DND-41 (cell line): Measurements from ENCODE around the gene SHFL.

ENCODE experiments used
- EZH2 ChIP-seq: IDR thresholded peaks from 3 replicates; pipeline ENCODE4 v1.6.1; 2012; ENCODE audit warnings: borderline replicate concordance, low read depth, mild to moderate bottlenecking, moderate library complexity, low read length, inconsistent platforms; ENCODE audit not compliant: severe bottlenecking
- TF ChIP-seq, protein P1 (sequence below): IDR thresholded peaks from 2 replicates; pipeline ENCODE4 v1.5.1; 2012; ENCODE audit warnings: borderline replicate concordance, low read length, moderate library complexity, mild to moderate bottlenecking; ENCODE audit not compliant: poor library complexity, severe bottlenecking; ENCODE audit errors: extremely low read depth

DNA sequence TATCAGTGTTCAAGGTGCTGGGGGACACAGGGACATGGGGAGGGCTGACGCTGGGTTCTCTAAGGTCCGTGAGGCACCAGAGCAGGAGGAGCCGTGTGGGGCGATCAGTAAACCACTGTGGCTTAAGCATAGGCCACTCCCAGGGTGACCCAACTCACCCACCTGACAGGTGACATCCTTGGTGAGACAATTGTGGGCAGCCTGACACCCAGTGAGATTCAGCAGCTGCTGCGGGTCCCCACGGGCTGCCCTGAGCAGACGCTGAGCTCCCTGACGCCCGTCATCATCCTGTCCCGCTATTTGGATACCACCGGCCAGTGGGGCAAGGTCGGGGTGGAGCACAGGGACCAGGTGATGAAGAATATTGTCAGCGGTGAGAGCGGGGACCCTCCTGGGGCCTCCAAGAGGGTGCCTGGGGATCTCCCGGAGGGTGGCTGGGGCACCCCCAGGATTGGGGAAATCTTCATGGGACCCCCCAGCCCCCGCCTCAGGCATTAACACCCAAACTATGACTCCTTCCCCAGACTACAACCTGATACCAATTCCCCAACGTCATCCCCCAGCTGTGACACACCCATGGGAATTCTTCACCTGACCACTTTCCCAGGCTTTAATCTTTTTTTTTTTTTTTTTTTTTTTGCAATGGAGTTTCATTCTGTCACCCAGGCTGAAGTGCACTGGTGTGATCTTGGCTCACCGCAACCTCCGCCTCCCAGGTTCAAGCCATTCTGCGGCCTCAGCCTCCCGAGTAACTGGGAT, 33.3 kb upstream of the SHFL start:
- TF ChIP-seq, protein P1, sequence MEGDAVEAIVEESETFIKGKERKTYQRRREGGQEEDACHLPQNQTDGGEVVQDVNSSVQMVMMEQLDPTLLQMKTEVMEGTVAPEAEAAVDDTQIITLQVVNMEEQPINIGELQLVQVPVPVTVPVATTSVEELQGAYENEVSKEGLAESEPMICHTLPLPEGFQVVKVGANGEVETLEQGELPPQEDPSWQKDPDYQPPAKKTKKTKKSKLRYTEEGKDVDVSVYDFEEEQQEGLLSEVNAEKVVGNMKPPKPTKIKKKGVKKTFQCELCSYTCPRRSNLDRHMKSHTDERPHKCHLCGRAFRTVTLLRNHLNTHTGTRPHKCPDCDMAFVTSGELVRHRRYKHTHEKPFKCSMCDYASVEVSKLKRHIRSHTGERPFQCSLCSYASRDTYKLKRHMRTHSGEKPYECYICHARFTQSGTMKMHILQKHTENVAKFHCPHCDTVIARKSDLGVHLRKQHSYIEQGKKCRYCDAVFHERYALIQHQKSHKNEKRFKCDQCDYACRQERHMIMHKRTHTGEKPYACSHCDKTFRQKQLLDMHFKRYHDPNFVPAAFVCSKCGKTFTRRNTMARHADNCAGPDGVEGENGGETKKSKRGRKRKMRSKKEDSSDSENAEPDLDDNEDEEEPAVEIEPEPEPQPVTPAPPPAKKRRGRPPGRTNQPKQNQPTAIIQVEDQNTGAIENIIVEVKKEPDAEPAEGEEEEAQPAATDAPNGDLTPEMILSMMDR = no peak
- no peak for TF ChIP-seq EZH2
